Right lobe of liver (tissue), 4 donors: ENCODE data around the gene COL4A4.

Experiments
- POLR2A ChIP-seq: fragments of 450-650 bp; IDR thresholded peaks from one replicate; pipeline ENCODE4 v1.6.1; 2017; ENCODE audit warnings: antibody characterized with exemption, mild to moderate bottlenecking
- TF ChIP-seq, protein P1 (sequence below), 4 donors: fragments of 200-600 bp in 3 of 4; fragments of 450-650 bp in 1 of 4; IDR thresholded peaks; one replicate each; pipeline versions ENCODE4 v1.5.1 to v1.8.0; 2016 to 2022; ENCODE audit warnings: antibody characterized with exemption in 4 of 4, mild to moderate bottlenecking in 2 of 4
- donor health status: DM: no; HTN: no; CAD: no.
- donor health status: DM: no; HTN: no; CAD: no.
- donor health status: DM: no; HTN: yes; CAD: no.

GRCh38 chr2:227125506-227125905 lies 38.5 kb downstream of the COL4A4 start:
- TF ChIP-seq, protein P1, sequence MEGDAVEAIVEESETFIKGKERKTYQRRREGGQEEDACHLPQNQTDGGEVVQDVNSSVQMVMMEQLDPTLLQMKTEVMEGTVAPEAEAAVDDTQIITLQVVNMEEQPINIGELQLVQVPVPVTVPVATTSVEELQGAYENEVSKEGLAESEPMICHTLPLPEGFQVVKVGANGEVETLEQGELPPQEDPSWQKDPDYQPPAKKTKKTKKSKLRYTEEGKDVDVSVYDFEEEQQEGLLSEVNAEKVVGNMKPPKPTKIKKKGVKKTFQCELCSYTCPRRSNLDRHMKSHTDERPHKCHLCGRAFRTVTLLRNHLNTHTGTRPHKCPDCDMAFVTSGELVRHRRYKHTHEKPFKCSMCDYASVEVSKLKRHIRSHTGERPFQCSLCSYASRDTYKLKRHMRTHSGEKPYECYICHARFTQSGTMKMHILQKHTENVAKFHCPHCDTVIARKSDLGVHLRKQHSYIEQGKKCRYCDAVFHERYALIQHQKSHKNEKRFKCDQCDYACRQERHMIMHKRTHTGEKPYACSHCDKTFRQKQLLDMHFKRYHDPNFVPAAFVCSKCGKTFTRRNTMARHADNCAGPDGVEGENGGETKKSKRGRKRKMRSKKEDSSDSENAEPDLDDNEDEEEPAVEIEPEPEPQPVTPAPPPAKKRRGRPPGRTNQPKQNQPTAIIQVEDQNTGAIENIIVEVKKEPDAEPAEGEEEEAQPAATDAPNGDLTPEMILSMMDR (IDR thresholded peaks at IDR 0.05): no peak
- no peak for TF ChIP-seq POLR2A
